GM19463 (cell line): Measurements from ENCODE around the gene MTMR8.
"Not testable (repeated sequence)": the region's sequence is repeated elsewhere in the genome, so short reads cannot be mapped to it uniquely, and the experiment has no call there.

Experiments
- ATAC-seq: cut with Tn5 transposase; IDR thresholded peaks from one replicate; pipeline ENCODE4 v1.9.1; 2021; ENCODE audit warnings: mild to moderate bottlenecking, moderate library complexity; ENCODE audit not compliant: unreplicated experiment

Gene MTMR8

GRCh38 chrX:64394874-64395567 is at the start of gene MTMR8:
Gene MTMR8, minus strand, starts transcription at chrX:64395452. Its CDS starts 89 bp downstream, at chrX:64395363.
- ATAC-seq: peak; percentile 96

- ATAC-seq: no peak
Measured at GRCh38 chrX:64439551-64439950, 44.3 kb upstream of the MTMR8 start.

- no peak for ATAC-seq
Measured at GRCh38 chrX:64437665-64438064, 42.4 kb upstream of the MTMR8 start.

- ATAC-seq: no peak
Measured at GRCh38 chrX:64437218-64437617, 42.0 kb upstream of the MTMR8 start.

- no peak for ATAC-seq
Measured at GRCh38 chrX:64428371-64428770, 33.1 kb upstream of the MTMR8 start.

- peak; percentile 89 for ATAC-seq
Measured at GRCh38 chrX:64427787-64428186, 32.5 kb upstream of the MTMR8 start.

- peak; percentile 51 for ATAC-seq
Measured at GRCh38 chrX:64427281-64427680, 32.0 kb upstream of the MTMR8 start.

- not testable (repeated sequence) for ATAC-seq
Measured at GRCh38 chrX:64409730-64410129, 14.5 kb upstream of the MTMR8 start.

- ATAC-seq: no peak
Measured at GRCh38 chrX:64398088-64398487, 2.8 kb upstream of the MTMR8 start.

GRCh38 chrX:64395568-64395929 is 297 bp upstream of the MTMR8 start:
- ATAC-seq: peak; percentile 19

GRCh38 chrX:64394059-64394873 is 986 bp downstream of the MTMR8 start:
- ATAC-seq: no peak

GRCh38 chrX:64389489-64389888 is 5.8 kb downstream of the MTMR8 start:
- ATAC-seq: no peak

GRCh38 chrX:64380789-64381188 is 14.5 kb downstream of the MTMR8 start:
- ATAC-seq: not testable (repeated sequence)

- ATAC-seq: no peak
Measured at GRCh38 chrX:64379924-64380323, 15.3 kb downstream of the MTMR8 start.

- no peak for ATAC-seq
Measured at GRCh38 chrX:64377753-64378152, 17.5 kb downstream of the MTMR8 start.

- ATAC-seq: no peak
Measured at GRCh38 chrX:64352081-64352480, 43.2 kb downstream of the MTMR8 start.

GRCh38 chrX:64350521-64350920 is 44.7 kb downstream of the MTMR8 start:
- ATAC-seq: no peak

- no peak for ATAC-seq
Measured at GRCh38 chrX:64350047-64350446, 45.2 kb downstream of the MTMR8 start.

GRCh38 chrX:64342811-64343210 is 52.4 kb downstream of the MTMR8 start:
- ATAC-seq: no peak

- no peak for ATAC-seq
Measured at GRCh38 chrX:64338296-64338695, 57.0 kb downstream of the MTMR8 start.

- no peak for ATAC-seq
Measured at GRCh38 chrX:64334467-64334866, 60.8 kb downstream of the MTMR8 start.

GRCh38 chrX:64330284-64330683 is 65.0 kb downstream of the MTMR8 start:
- ATAC-seq: no peak
